ENCODE results near the gene CHM.
"Not testable (repeated sequence)": the region's sequence is repeated elsewhere in the genome, so short reads cannot be mapped to it uniquely, and the experiment has no call there.

The CHM gene

GRCh38 chrX:85996555-85996954 lies 50.8 kb downstream of the CHM start:
- no peak for DNase-seq (ENCODE audit: low spot score)

- DNase-seq (ENCODE audit: low spot score), result no peak
Measured at GRCh38 chrX:85995641-85996040, 51.7 kb downstream of the CHM start.

GRCh38 chrX:85994797-85995196 lies 52.6 kb downstream of the CHM start:
- no peak for DNase-seq (ENCODE audit: low spot score)

GRCh38 chrX:85994228-85994627 lies 53.1 kb downstream of the CHM start:
- DNase-seq (ENCODE audit: low spot score), result no peak

GRCh38 chrX:85993539-85994197 lies 53.7 kb downstream of the CHM start:
- no peak for DNase-seq (ENCODE audit: low spot score)

GRCh38 chrX:85992811-85993229 lies 54.5 kb downstream of the CHM start:
- DNase-seq (ENCODE audit: low spot score), result no peak

GRCh38 chrX:85988353-85988752 lies 59.0 kb downstream of the CHM start:
- no peak for DNase-seq (ENCODE audit: low spot score)

GRCh38 chrX:85980286-85980685 lies 67.1 kb downstream of the CHM start:
- DNase-seq (ENCODE audit: low spot score), result no peak

GRCh38 chrX:85977218-85977617 lies 70.1 kb downstream of the CHM start:
- DNase-seq (ENCODE audit: low spot score), result no peak

GRCh38 chrX:85972351-85972750 lies 75.0 kb downstream of the CHM start:
- DNase-seq (ENCODE audit: low spot score), result not testable (repeated sequence)

GRCh38 chrX:85964744-85965143 lies 82.6 kb downstream of the CHM start:
- no peak for DNase-seq (ENCODE audit: low spot score)

GRCh38 chrX:85963736-85964135 lies 83.6 kb downstream of the CHM start:
- DNase-seq (ENCODE audit: low spot score), result no peak

GRCh38 chrX:85955510-85955909 lies 91.8 kb downstream of the CHM start:
- no peak for DNase-seq (ENCODE audit: low spot score)

- not testable (repeated sequence) for DNase-seq (ENCODE audit: low spot score)
Measured at GRCh38 chrX:85944751-85945150, 102.6 kb downstream of the CHM start.

GRCh38 chrX:85941275-85941674 lies 106.1 kb downstream of the CHM start:
- DNase-seq (ENCODE audit: low spot score), result no peak

- not testable (repeated sequence) for DNase-seq (ENCODE audit: low spot score)
Measured at GRCh38 chrX:85939942-85940341, 107.4 kb downstream of the CHM start.

- not testable (repeated sequence) for DNase-seq (ENCODE audit: low spot score)
Measured at GRCh38 chrX:85934399-85934798, 113.0 kb downstream of the CHM start.

- no peak for DNase-seq (ENCODE audit: low spot score)
Measured at GRCh38 chrX:85930099-85930498, 117.3 kb downstream of the CHM start.

- no peak for DNase-seq (ENCODE audit: low spot score)
Measured at GRCh38 chrX:85928606-85929005, 118.8 kb downstream of the CHM start.

- DNase-seq (ENCODE audit: low spot score), result no peak
Measured at GRCh38 chrX:85927740-85928139, 119.6 kb downstream of the CHM start.

GRCh38 chrX:85922821-85923220 lies 124.5 kb downstream of the CHM start:
- no peak for DNase-seq (ENCODE audit: low spot score)

- DNase-seq (ENCODE audit: low spot score), result not testable (repeated sequence)
Measured at GRCh38 chrX:85916656-85917280, 130.6 kb downstream of the CHM start.

GRCh38 chrX:85914431-85914830 lies 132.9 kb downstream of the CHM start:
- no peak for DNase-seq (ENCODE audit: low spot score)

- DNase-seq (ENCODE audit: low spot score), result no peak
Measured at GRCh38 chrX:85907316-85907715, 140.0 kb downstream of the CHM start.

Measured in cerebellar cortex (tissue), 1 donor.